ENCODE measurements around the gene C19orf25. TPM values are rescaled to one million over a fixed set of nuclear protein-coding genes. Genes with fewer than 3 reads are reported as not detected.

Gene C19orf25
- total and polyA plus RNA-seq, 9 of the 15 experiments (the other 6 are each of a cell fraction or from before 2014, with no cell fraction given): 0.79 to 96.0 (median 36.1) TPM

- TF ChIP-seq ZNF76 (CRISPR knock-in tag; IDR thresholded peaks at IDR 0.05; ENCODE audit: borderline replicate concordance): no peak
- TF ChIP-seq BCL6 (CRISPR knock-in tag; IDR thresholded peaks at IDR 0.05): no peak
- no peak for TF ChIP-seq EWSR1 (IDR thresholded peaks at IDR 0.05; ENCODE audit: borderline replicate concordance, low read depth, partially characterized antibody)
- TF ChIP-seq ZNF696 (CRISPR knock-in tag; conservative IDR thresholded peaks at IDR 0.05): no peak
- no peak for TF ChIP-seq SMAD3 (CRISPR knock-in tag; conservative IDR thresholded peaks at IDR 0.05)
- TF ChIP-seq DIDO1 (tag; IDR thresholded peaks at IDR 0.05; ENCODE audit: low read depth): no peak
- no peak for TF ChIP-seq ZNF146 (CRISPR knock-in tag; IDR thresholded peaks at IDR 0.05; ENCODE audit: unreplicated experiment)
- no peak for TF ChIP-seq ZBTB43 (CRISPR knock-in tag; IDR thresholded peaks at IDR 0.05)
- TF ChIP-seq XRCC5 (IDR thresholded peaks at IDR 0.05; ENCODE audit: low read depth, low read length): peak; percentile 81
- TF ChIP-seq ZNF785 (CRISPR knock-in tag; IDR thresholded peaks at IDR 0.05): no peak
- TF ChIP-seq MTA2 (IDR thresholded peaks at IDR 0.05; ENCODE audit: low read depth): no peak
- TF ChIP-seq IRF1 (CRISPR knock-in tag; IDR thresholded peaks at IDR 0.05; ENCODE audit: borderline replicate concordance): no peak
- TF ChIP-seq ZNF507 (tag; conservative IDR thresholded peaks at IDR 0.05): no peak
- TF ChIP-seq BACH1 (tag; IDR thresholded peaks at IDR 0.05): no peak
- TF ChIP-seq MITF (IDR thresholded peaks at IDR 0.05): no peak
- TF ChIP-seq TAF9B (IDR thresholded peaks at IDR 0.05; ENCODE audit: partially characterized antibody): no peak
- no peak for TF ChIP-seq ZFP30 (CRISPR knock-in tag; IDR thresholded peaks at IDR 0.05; ENCODE audit: borderline replicate concordance)
- TF ChIP-seq ATF2 (CRISPR knock-in tag; IDR thresholded peaks at IDR 0.05): no peak
- TF ChIP-seq ZNF197 (CRISPR knock-in tag; IDR thresholded peaks at IDR 0.05; ENCODE audit: low read depth): no peak
- no peak for TF ChIP-seq E2F8 (IDR thresholded peaks at IDR 0.05; ENCODE audit: low read depth, partially characterized antibody)
- TF ChIP-seq FIP1L1 (IDR thresholded peaks at IDR 0.05; ENCODE audit: low read depth, low read length, poor library complexity, severe bottlenecking): peak; percentile 80
These were observed 33.7 kb downstream of the C19orf25 start (continued) for GRCh38 chr19:1445185-1445931.

Measured in K562 (cell line).